IMR-90 (cell line): ENCODE measurements around the gene COLEC12. TPM values are rescaled to one million over a fixed set of nuclear protein-coding genes. Genes with fewer than 3 reads are reported as not detected.
A peak's percentile ranks its signal among the peaks of the same experiment; 100 is the strongest.

ENCODE experiments used
- ATAC-seq: fragments of 200-7000 bp; cut with Tn5 transposase; 2 replicates; pipeline ENCODE4 v1.9.1; 2020; ENCODE audit warnings: low read depth, mild to moderate bottlenecking, moderate library complexity
- BruUV-seq: library from RNA; stranded (reverse); fragments of 400-500 nt; replicated peaks from 2 replicates; lab custom pipeline; 2021; lab: Mats Ljungman, UMichigan
- CTCF ChIA-PET: fragments of 300-600 bp; formaldehyde crosslinking; extraction: SDS; loops from one replicate; lab custom pipeline; 2021; ENCODE audit warnings: antibody characterized with exemption; lab: Yijun Ruan, JAX
- POLR2A ChIA-PET: fragments of 300-600 bp; sonication (Branson Sonifier 250); formaldehyde crosslinking; loops from one replicate; lab custom pipeline; 2022; ENCODE audit warnings: antibody characterized with exemption; ENCODE audit not compliant: unreplicated experiment; lab: Charles Lee
- DNase-seq: peaks from one replicate; pipeline ENCODE4 v3.0.0; 2013
- H2AFZ ChIP-seq: replicated peaks from 2 replicates; pipeline ENCODE3; 2013; ENCODE audit warnings: low read length, mild to moderate bottlenecking; ENCODE audit not compliant: poor library complexity
- H2AK5ac ChIP-seq: 2 replicates; pipeline ENCODE4 v1.6.1; 2013; ENCODE audit warnings: low read depth, low read length, inconsistent platforms
- H2AK9ac ChIP-seq: replicated peaks from 2 replicates; pipeline ENCODE3; 2013; ENCODE audit warnings: mild to moderate bottlenecking, low read depth, low read length, moderate library complexity; ENCODE audit not compliant: poor library complexity
- H2BK120ac ChIP-seq: 2 replicates; pipeline ENCODE4 v1.6.1; 2013; ENCODE audit warnings: low read depth, low read length, inconsistent platforms
- H2BK15ac ChIP-seq: 3 replicates; pipeline ENCODE4 v1.6.1; 2013; ENCODE audit warnings: low read depth, low read length, inconsistent platforms
- H2BK20ac ChIP-seq: 2 replicates; pipeline ENCODE4 v1.6.1; 2013; ENCODE audit warnings: low read depth, mild to moderate bottlenecking, inconsistent platforms, low read length, moderate library complexity
- H2BK5ac ChIP-seq: 2 replicates; pipeline ENCODE4 v1.6.1; 2013; ENCODE audit warnings: mild to moderate bottlenecking, low read depth, low read length, inconsistent platforms; ENCODE audit not compliant: poor library complexity, severe bottlenecking
- H3K14ac ChIP-seq: replicated peaks from 2 replicates; pipeline ENCODE4 v1.6.1; 2013; ENCODE audit warnings: low read depth, low read length, inconsistent platforms
- H3K18ac ChIP-seq: 2 replicates; pipeline ENCODE4 v1.6.1; 2013; ENCODE audit warnings: low read depth, low read length, control low read depth
- H3K23ac ChIP-seq: 2 replicates; pipeline ENCODE4 v1.6.1; 2013; ENCODE audit warnings: low read depth, low read length, inconsistent platforms
- H3K27ac ChIP-seq: 2 replicates; pipeline ENCODE4 v1.5.1; 2013; ENCODE audit warnings: mild to moderate bottlenecking, control low read depth, low read length; ENCODE audit not compliant: insufficient read depth
- H3K27me3 ChIP-seq: 2 replicates; pipeline ENCODE4 v1.6.1; 2013; ENCODE audit warnings: low read length; ENCODE audit not compliant: control insufficient read depth, insufficient read depth
- H3K36me3 ChIP-seq: 2 replicates; pipeline ENCODE4 v1.6.1; 2013; ENCODE audit warnings: low read length, mixed read lengths; ENCODE audit not compliant: control insufficient read depth, insufficient read depth
- H3K4ac ChIP-seq: 2 replicates; pipeline ENCODE4 v1.6.1; 2013; ENCODE audit warnings: low read depth, low read length, inconsistent platforms
- H3K4me1 ChIP-seq: 2 replicates; pipeline ENCODE4 v1.6.1; 2013; ENCODE audit warnings: low read length, mixed read lengths; ENCODE audit not compliant: control insufficient read depth, insufficient read depth
- H3K4me2 ChIP-seq: 2 replicates; pipeline ENCODE4 v1.6.1; 2013; ENCODE audit warnings: low read depth, mild to moderate bottlenecking, control low read depth, low read length, moderate library complexity
- H3K4me3 ChIP-seq: 2 replicates; pipeline ENCODE4 v1.5.1; 2013; ENCODE audit warnings: low read depth, mild to moderate bottlenecking, control low read depth, low read length, moderate library complexity; ENCODE audit not compliant: insufficient read depth
- H3K56ac ChIP-seq: 2 replicates; pipeline ENCODE4 v1.6.1; 2013; ENCODE audit warnings: low read length, inconsistent platforms; ENCODE audit not compliant: insufficient read depth; ENCODE audit errors: extremely low read depth
- H3K79me1 ChIP-seq, 2 experiments: 2 replicates each; pipeline ENCODE4 v1.6.1; 2013; ENCODE audit warnings: low read length in 2 of 2, inconsistent platforms in 1 of 2, low read depth in 1 of 2
- H3K9ac ChIP-seq: 2 replicates; pipeline ENCODE4 v1.6.1; 2013; ENCODE audit warnings: low read depth, low read length, control low read depth
- H3K9me1 ChIP-seq: 2 replicates; pipeline ENCODE4 v1.6.1; 2013; ENCODE audit warnings: low read length, inconsistent platforms; ENCODE audit not compliant: insufficient read depth
- H3K9me3 ChIP-seq: 2 replicates; pipeline ENCODE4 v1.6.1; 2013; ENCODE audit warnings: low read length; ENCODE audit not compliant: control insufficient read depth, insufficient read depth
- H4K20me1 ChIP-seq: 2 replicates; pipeline ENCODE4 v1.6.1; 2013; ENCODE audit warnings: low read length, inconsistent platforms; ENCODE audit not compliant: insufficient read depth
- H4K5ac ChIP-seq: 2 replicates; pipeline ENCODE4 v1.6.1; 2013; ENCODE audit warnings: mild to moderate bottlenecking, low read depth, low read length, control low read depth
- H4K8ac ChIP-seq, 2 experiments: 2 replicates each; pipeline ENCODE4 v1.6.1; 2013; ENCODE audit warnings: low read depth in 2 of 2, low read length in 2 of 2, control low read depth in 1 of 2, inconsistent platforms in 1 of 2
- H4K91ac ChIP-seq: 2 replicates; pipeline ENCODE4 v1.6.1; 2013; ENCODE audit warnings: low read depth, low read length, inconsistent platforms; ENCODE audit not compliant: insufficient read depth
- BHLHE40 ChIP-seq: fragments of 150-350 bp; IDR thresholded peaks from 2 replicates; pipeline ENCODE4 v1.6.1; 2016; ENCODE audit warnings: mild to moderate bottlenecking, low read depth, low read length
- ELK1 ChIP-seq: fragments of 150-350 bp; IDR thresholded peaks from 2 replicates; pipeline ENCODE4 v1.6.1; 2016; ENCODE audit warnings: low read depth, mild to moderate bottlenecking, low read length, moderate library complexity, borderline replicate concordance
- MAFK ChIP-seq: IDR thresholded peaks from 2 replicates; pipeline ENCODE4 v1.6.1; 2012; ENCODE audit warnings: low read depth, low read length, improper control_type of control experiment
- MAZ ChIP-seq: IDR thresholded peaks from 2 replicates; pipeline ENCODE4 v1.6.1; 2012; ENCODE audit warnings: low read depth, mild to moderate bottlenecking, low read length, improper control_type of control experiment, moderate library complexity, borderline replicate concordance
- NFE2L2 ChIP-seq: fragments of 150-350 bp; IDR thresholded peaks from 2 replicates; pipeline ENCODE4 v1.6.1; 2016; ENCODE audit warnings: low read depth, mild to moderate bottlenecking, low read length
- RAD21 ChIP-seq: IDR thresholded peaks from 2 replicates; pipeline ENCODE4 v1.6.1; 2012; ENCODE audit warnings: low read length, improper control_type of control experiment
- RCOR1 ChIP-seq: IDR thresholded peaks from 2 replicates; pipeline ENCODE4 v1.6.1; 2012; ENCODE audit warnings: mild to moderate bottlenecking, low read length, improper control_type of control experiment; ENCODE audit not compliant: insufficient replicate concordance
- RFX5 ChIP-seq: IDR thresholded peaks from 2 replicates; pipeline ENCODE4 v1.8.0; 2012; ENCODE audit warnings: low read depth, mild to moderate bottlenecking, low read length, moderate library complexity
- SMC3 ChIP-seq: fragments of 150-350 bp; IDR thresholded peaks from 2 replicates; pipeline ENCODE4 v1.6.1; 2016; ENCODE audit warnings: low read depth, mild to moderate bottlenecking, antibody characterized with exemption, low read length, moderate library complexity
- WGBS, 2 experiments: methylation state at CpG; one replicate each; pipeline versions ENCODE4 v1.1.5 to v1.1.7; 2013; ENCODE audit warnings: missing lambda C conversion rate in 2 of 2; ENCODE audit not compliant: insufficient read length in 1 of 2; ENCODE audit errors: extremely low coverage in 2 of 2; 5-methylcytosine and 5-hydroxymethylcytosine counted together
- dilution Hi-C: fragments of 300-500 bp; cut with HindIII; formaldehyde crosslinking; loops from one replicate; pipeline ENCODE4 v1.14.3; 2018; ENCODE audit warnings: low sequenced_read_pairs; ENCODE audit not compliant: unreplicated experiment
- in situ Hi-C: fragments of 300-500 bp; cut with MboI; formaldehyde crosslinking; loops from 3 replicates; pipeline ENCODE4 v1.14.3; 2019; ENCODE audit warnings: low sequenced_read_pairs, inconsistent platforms, mixed read lengths
- intact Hi-C: fragments of 100-400 bp; cut with micrococcal nuclease; formaldehyde crosslinking; loops from 2 replicates; pipeline ENCODE4 v1.10.0; 2022
- polyA plus RNA-seq, 3 experiments: library from polyadenylated mRNA; depleted of rRNA; stranded (reverse); fragments of >200 nt; gene quantifications; 2 replicates each; pipeline ENCODE4 v1.2.3, GENCODE V29; 2012; ENCODE audit warnings: low replicate concordance in 1 of 3
- total RNA-seq: library from RNA; depleted of rRNA; stranded (reverse); fragments of >200 nt; gene quantifications from 2 replicates; pipeline ENCODE4 v1.2.3, GENCODE V29; 2012

The COLEC12 gene
- total and polyA plus RNA-seq, 2 of the 4 experiments (the other 2 are of a cell fraction), result 1.0 to 2.3 TPM

DNA sequence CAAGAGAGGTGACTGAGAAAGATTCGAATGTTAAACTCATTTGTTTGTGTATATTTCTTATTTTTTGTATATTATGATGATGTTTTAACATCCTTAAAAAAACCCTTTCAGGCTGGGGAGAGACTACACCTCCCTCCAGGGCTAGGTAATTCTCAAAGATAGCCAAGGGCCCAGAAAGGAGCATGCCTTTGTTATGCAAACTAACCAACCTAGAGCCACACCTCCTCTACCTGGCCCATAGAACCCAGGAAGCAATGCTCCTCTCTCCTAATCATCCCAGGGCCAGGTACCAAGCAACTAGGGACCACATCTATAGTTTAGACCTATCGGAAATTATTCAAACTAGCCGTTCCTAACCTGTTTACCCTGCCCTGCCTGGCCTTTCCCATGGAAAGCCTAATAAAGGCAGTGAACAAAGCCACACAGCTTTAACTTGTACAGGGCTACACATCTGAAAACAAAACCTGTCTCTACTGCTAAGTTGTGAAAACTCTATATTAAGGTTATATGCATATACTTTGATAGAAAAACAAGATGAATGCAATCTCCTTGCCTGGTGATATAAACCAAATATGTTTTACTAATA, 79.7 kb downstream of the COLEC12 start:
- H2AK9ac ChIP-seq, result no peak overlapping the region
- no peak for TF ChIP-seq NFE2L2
- no peak for TF ChIP-seq BHLHE40
- no peak for TF ChIP-seq ELK1
- TF ChIP-seq RAD21, result no peak
- no peak for TF ChIP-seq RCOR1
- no peak for TF ChIP-seq SMC3
- TF ChIP-seq MAFK, result no peak
- TF ChIP-seq MAZ, result no peak
- TF ChIP-seq RFX5, result no peak
- peak overlapping the region; percentile 45 for H3K18ac ChIP-seq
- H3K27me3 ChIP-seq, result no peaks in the 10 kb centered on the region
- no peaks in the 10 kb centered on the region for H4K20me1 ChIP-seq
- no peak overlapping the region for H2AFZ ChIP-seq
- no peak overlapping the region for H4K5ac ChIP-seq
- no peaks in the 10 kb centered on the region for H3K9me3 ChIP-seq
- peak overlapping the region; percentile 15; the same call in 1 of the 2 replicates for H3K27ac ChIP-seq
- H2BK5ac ChIP-seq, result no peak overlapping the region
- 0 out of 2 replicates have a peak overlapping the region, but pooled peaks have one; percentile 8 for H4K91ac ChIP-seq
- H4K8ac ChIP-seq, result no peak overlapping the region
- H3K23ac ChIP-seq, result no peak overlapping the region
- peak overlapping the region; percentile 51; the same call in 1 of the 2 replicates for H2AK5ac ChIP-seq
- no peak overlapping the region for H3K14ac ChIP-seq
- ChIA-PET CTCF (no interaction called here), POLR2A (no interaction called here)
- peak overlapping the region; percentile 53 for H3K4ac ChIP-seq
- intact Hi-C loops (no loop called here), in situ Hi-C loops (no loop called here), dilution Hi-C loops (no loop called here)
- peak overlapping the region; percentile 53; the same call in 1 of the 3 replicates for H2BK15ac ChIP-seq
- no peak overlapping the region for H3K56ac ChIP-seq
- 0 out of 4 replicates have a peak, but pooled peaks cover 0 to 3% of the 10 kb centered on the region in 2 experiments for H3K79me1 ChIP-seq
- H2BK120ac ChIP-seq, result peak overlapping the region; percentile 57
- H3K4me1 ChIP-seq, result peaks cover 14% of the 10 kb centered on the region
- BruUV-seq, result no TSS peak
- H3K4me3 ChIP-seq, result no peak overlapping the region
- ATAC-seq (no peak), DNase-seq (no peak)
- no peak overlapping the region for H3K9ac ChIP-seq
- H3K36me3 ChIP-seq, result no peaks in the 10 kb centered on the region
- H3K4me2 ChIP-seq, result no peak overlapping the region; the same call in 1 of the 2 replicates
- WGBS, 2 experiments, result no CpG with 5 or more reads among the region's 3 CpGs
- peak overlapping the region; percentile 49 for H2BK20ac ChIP-seq
- H3K9me1 ChIP-seq, result peaks cover 11% of the 10 kb centered on the region
